HEK293 (cell line): ENCODE results near the gene HSD17B4.
A peak's percentile ranks its signal among the peaks of the same experiment; 100 is the strongest.
"Not testable (repeated sequence)": the region's sequence is repeated elsewhere in the genome, so short reads cannot be mapped to it uniquely, and the experiment has no call there.

Experiments
- CTCF ChIA-PET: fragments of 350-600 bp; formaldehyde crosslinking; extraction: SDS; loops from one replicate; lab custom pipeline; 2021; ENCODE audit warnings: antibody characterized with exemption; lab: Yijun Ruan, JAX
- POLR2A ChIA-PET: fragments of 300-600 bp; formaldehyde crosslinking; extraction: SDS; loops from one replicate; lab custom pipeline; 2020; ENCODE audit warnings: antibody characterized with exemption, inconsistent platforms; lab: Yijun Ruan, JAX
- H3K27ac ChIP-seq: fragments of 200-500 bp; sonication (Bioruptor generic); 2 replicates; pipeline ENCODE4 v1.5.1; 2014; ENCODE audit warnings: low read depth, low read length, control low read depth, inconsistent platforms; ENCODE audit errors: extremely low read depth
- H3K36me3 ChIP-seq, 2 experiments: fragments of 200-500 bp in 1 of 2; sonication (Bioruptor generic) in 1 of 2; 1 replicate in 1 of 2; 2 replicates in 1 of 2; pipeline ENCODE4 v1.5.1; 2014 to 2017; ENCODE audit warnings: inconsistent platforms in 2 of 2, low read length in 2 of 2; ENCODE audit not compliant: control insufficient read depth in 2 of 2, insufficient read depth in 1 of 2
- H3K4me1 ChIP-seq: fragments of 200-500 bp; sonication (Bioruptor generic); 2 replicates; pipeline ENCODE4 v1.5.1; 2014; ENCODE audit warnings: mild to moderate bottlenecking, low read length, inconsistent platforms; ENCODE audit not compliant: control insufficient read depth, insufficient read depth
- H3K4me3 ChIP-seq: 2 replicates; pipeline ENCODE4 v1.5.1; 2011; ENCODE audit warnings: low read depth, mild to moderate bottlenecking, control low read depth, low read length, moderate library complexity
- H3K9me3 ChIP-seq: fragments of 200-500 bp; sonication (Bioruptor generic); 2 replicates; pipeline ENCODE4 v1.5.1; 2014; ENCODE audit warnings: low read depth, low read length, inconsistent platforms; ENCODE audit not compliant: control insufficient read depth, insufficient read depth
- ATF2 ChIP-seq: fragments of 450-650 bp; formaldehyde crosslinking; IDR thresholded peaks from 2 replicates; pipeline ENCODE4 v1.5.1; 2016; ENCODE audit warnings: missing biosample characterization, missing genetic modification characterization, low read depth
- GLI4 ChIP-seq: fragments of 450-650 bp; formaldehyde crosslinking; IDR thresholded peaks from 2 replicates; pipeline ENCODE4 v1.5.1; 2016; ENCODE audit warnings: missing biosample characterization, missing genetic modification characterization
- GLIS1 ChIP-seq: fragments of 450-650 bp; formaldehyde crosslinking; IDR thresholded peaks from 2 replicates; pipeline ENCODE4 v1.5.1; 2016; ENCODE audit warnings: missing biosample characterization, missing genetic modification characterization
- KLF17 ChIP-seq: fragments of 450-650 bp; formaldehyde crosslinking; IDR thresholded peaks from 2 replicates; pipeline ENCODE4 v1.5.1; 2016; ENCODE audit warnings: missing biosample characterization, missing genetic modification characterization
- PRDM1 ChIP-seq: fragments of 450-650 bp; formaldehyde crosslinking; IDR thresholded peaks from 2 replicates; pipeline ENCODE4; 2016; ENCODE audit warnings: missing biosample characterization, missing genetic modification characterization
- SCRT1 ChIP-seq: fragments of 450-650 bp; formaldehyde crosslinking; IDR thresholded peaks from 2 replicates; pipeline ENCODE4 v1.5.1; 2016; ENCODE audit warnings: missing biosample characterization, missing genetic modification characterization, borderline replicate concordance
- SP2 ChIP-seq: fragments of 450-650 bp; formaldehyde crosslinking; IDR thresholded peaks from 2 replicates; pipeline ENCODE4 v1.5.1; 2016; ENCODE audit warnings: missing biosample characterization, missing genetic modification characterization
- ZIC2 ChIP-seq: fragments of 450-650 bp; formaldehyde crosslinking; IDR thresholded peaks from 2 replicates; pipeline ENCODE4 v1.5.1; 2016; ENCODE audit warnings: missing biosample characterization, missing genetic modification characterization
- ZNF146 ChIP-seq: fragments of 450-650 bp; formaldehyde crosslinking; IDR thresholded peaks from 2 replicates; pipeline ENCODE4 v1.5.1; 2016; ENCODE audit warnings: missing biosample characterization, missing genetic modification characterization
- ZNF214 ChIP-seq: fragments of 450-650 bp; formaldehyde crosslinking; IDR thresholded peaks from 2 replicates; pipeline ENCODE4 v1.5.1; 2017; ENCODE audit warnings: missing biosample characterization, mild to moderate bottlenecking, missing genetic modification characterization, borderline replicate concordance
- ZNF514 ChIP-seq: fragments of 450-650 bp; formaldehyde crosslinking; IDR thresholded peaks from 2 replicates; pipeline ENCODE4 v1.5.1; 2016; ENCODE audit warnings: missing biosample characterization, missing genetic modification characterization
- ZNF529 ChIP-seq: fragments of 450-650 bp; formaldehyde crosslinking; IDR thresholded peaks from 2 replicates; pipeline ENCODE4 v1.5.1; 2017; ENCODE audit warnings: missing genetic modification characterization, missing biosample characterization; ENCODE audit not compliant: insufficient replicate concordance
- ZNF549 ChIP-seq: fragments of 450-650 bp; IDR thresholded peaks from 2 replicates; pipeline ENCODE4 v1.5.1; 2018; ENCODE audit warnings: missing biosample characterization, missing genetic modification characterization, mild to moderate bottlenecking, inconsistent platforms, moderate library complexity
- ZNF585B ChIP-seq: fragments of 450-650 bp; formaldehyde crosslinking; IDR thresholded peaks from 2 replicates; pipeline ENCODE4 v1.5.1; 2016; ENCODE audit warnings: missing biosample characterization, missing genetic modification characterization
- ZNF660 ChIP-seq: fragments of 450-650 bp; IDR thresholded peaks from 2 replicates; pipeline ENCODE4 v1.5.1; 2018; ENCODE audit warnings: missing biosample characterization, mild to moderate bottlenecking, missing genetic modification characterization
- ZNF843 ChIP-seq: fragments of 450-650 bp; formaldehyde crosslinking; IDR thresholded peaks from 2 replicates; pipeline ENCODE4 v1.5.1; 2016; ENCODE audit warnings: missing biosample characterization, missing genetic modification characterization
- ZSCAN5A ChIP-seq: fragments of 450-650 bp; formaldehyde crosslinking; IDR thresholded peaks from 2 replicates; pipeline ENCODE4 v1.5.1; 2016; ENCODE audit warnings: missing biosample characterization, missing genetic modification characterization
- TF ChIP-seq, protein P1 (sequence below): fragments of 450-650 bp; formaldehyde crosslinking; IDR thresholded peaks from 2 replicates; pipeline ENCODE4 v1.5.1; 2016; ENCODE audit warnings: missing biosample characterization, missing genetic modification characterization, borderline replicate concordance

The HSD17B4 gene

DNA sequence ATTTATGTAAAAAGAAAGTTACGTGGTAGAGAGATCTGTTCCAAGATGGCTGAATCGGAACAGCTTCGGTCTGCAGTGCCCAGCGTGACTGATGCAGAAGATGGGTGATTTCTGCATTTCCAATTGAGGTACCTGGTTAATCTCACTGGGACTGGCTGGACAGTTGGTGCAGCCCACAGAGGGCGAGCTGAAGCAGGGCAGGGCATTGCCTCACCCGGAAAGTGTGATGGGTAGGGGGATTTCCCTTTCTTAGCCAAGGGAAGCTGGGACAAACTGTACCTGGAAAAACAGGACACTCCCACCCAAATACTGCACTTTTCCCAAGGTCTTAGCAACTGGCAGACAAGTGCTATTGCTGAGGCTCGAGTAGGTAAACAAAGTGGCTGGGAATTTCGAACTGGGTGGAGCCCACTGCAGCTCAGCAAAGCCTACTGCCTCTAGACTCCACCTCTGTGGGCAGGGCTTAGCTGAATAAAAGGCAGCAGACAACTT, 13.1 kb upstream of the HSD17B4 start (continued):
- no peak for TF ChIP-seq GLIS1

GRCh38 chr5:119439632-119440031, 12.7 kb upstream of the HSD17B4 start:
- H3K27ac ChIP-seq, POLR2A ChIA-PET, H3K4me1 ChIP-seq, H3K36me3 ChIP-seq, H3K9me3 ChIP-seq, H3K4me3 ChIP-seq: not testable (repeated sequence)
- CTCF ChIA-PET, result interaction anchor here (0.7 kb wide), 1 partner anchor 172 kb away, joined by 3 read pairs; no protein-coding TSS in a partner anchor

GRCh38 chr5:119444643-119445042, 7.7 kb upstream of the HSD17B4 start:
- POLR2A ChIA-PET, H3K4me3 ChIP-seq, H3K36me3 ChIP-seq, H3K4me1 ChIP-seq, H3K27ac ChIP-seq, H3K9me3 ChIP-seq: not testable (repeated sequence)
- CTCF ChIA-PET, result interaction anchor here (0.7 to 1.6 kb wide), 2 partner anchors 10 to 457 kb away, joined by 3 to 4 read pairs; no protein-coding TSS in a partner anchor
- peak; percentile 51 for TF ChIP-seq ZNF146 (tag by site-specific recombination)

GRCh38 chr5:119445544-119445943, 6.8 kb upstream of the HSD17B4 start:
- TF ChIP-seq GLI4 (tag by site-specific recombination), result no peak
- no peak for TF ChIP-seq ZNF585B (tag by site-specific recombination)
- no peak for TF ChIP-seq KLF17
- no peak for TF ChIP-seq ZNF529
- no peak for TF ChIP-seq ZNF214
- TF ChIP-seq SP2 (tag by site-specific recombination), result no peak
- TF ChIP-seq, all 188 proteins: peak for 0
- Histone ChIP-seq H3K4me3 (no peak overlapping the region), H3K9me3 (no peaks in the 10 kb centered on the region), H3K27ac (no peak overlapping the region), H3K36me3 (no peaks in the 10 kb centered on the region), H3K4me1 (no peaks in the 10 kb centered on the region)
- ChIA-PET POLR2A (no interaction called here), CTCF (no interaction called here)

- no peak overlapping the region for H3K27ac ChIP-seq
- POLR2A ChIA-PET, result no interaction called here
- CTCF ChIA-PET, result interaction anchor here (0.6 to 0.7 kb wide), 2 partner anchors 19 to 591 kb away, joined by 3 to 8 read pairs; no protein-coding TSS in a partner anchor
- no peak for TF ChIP-seq ZNF660 (tag by site-specific recombination)
- TF ChIP-seq ZNF843 (tag by site-specific recombination), result no peak
- TF ChIP-seq, protein P1, sequence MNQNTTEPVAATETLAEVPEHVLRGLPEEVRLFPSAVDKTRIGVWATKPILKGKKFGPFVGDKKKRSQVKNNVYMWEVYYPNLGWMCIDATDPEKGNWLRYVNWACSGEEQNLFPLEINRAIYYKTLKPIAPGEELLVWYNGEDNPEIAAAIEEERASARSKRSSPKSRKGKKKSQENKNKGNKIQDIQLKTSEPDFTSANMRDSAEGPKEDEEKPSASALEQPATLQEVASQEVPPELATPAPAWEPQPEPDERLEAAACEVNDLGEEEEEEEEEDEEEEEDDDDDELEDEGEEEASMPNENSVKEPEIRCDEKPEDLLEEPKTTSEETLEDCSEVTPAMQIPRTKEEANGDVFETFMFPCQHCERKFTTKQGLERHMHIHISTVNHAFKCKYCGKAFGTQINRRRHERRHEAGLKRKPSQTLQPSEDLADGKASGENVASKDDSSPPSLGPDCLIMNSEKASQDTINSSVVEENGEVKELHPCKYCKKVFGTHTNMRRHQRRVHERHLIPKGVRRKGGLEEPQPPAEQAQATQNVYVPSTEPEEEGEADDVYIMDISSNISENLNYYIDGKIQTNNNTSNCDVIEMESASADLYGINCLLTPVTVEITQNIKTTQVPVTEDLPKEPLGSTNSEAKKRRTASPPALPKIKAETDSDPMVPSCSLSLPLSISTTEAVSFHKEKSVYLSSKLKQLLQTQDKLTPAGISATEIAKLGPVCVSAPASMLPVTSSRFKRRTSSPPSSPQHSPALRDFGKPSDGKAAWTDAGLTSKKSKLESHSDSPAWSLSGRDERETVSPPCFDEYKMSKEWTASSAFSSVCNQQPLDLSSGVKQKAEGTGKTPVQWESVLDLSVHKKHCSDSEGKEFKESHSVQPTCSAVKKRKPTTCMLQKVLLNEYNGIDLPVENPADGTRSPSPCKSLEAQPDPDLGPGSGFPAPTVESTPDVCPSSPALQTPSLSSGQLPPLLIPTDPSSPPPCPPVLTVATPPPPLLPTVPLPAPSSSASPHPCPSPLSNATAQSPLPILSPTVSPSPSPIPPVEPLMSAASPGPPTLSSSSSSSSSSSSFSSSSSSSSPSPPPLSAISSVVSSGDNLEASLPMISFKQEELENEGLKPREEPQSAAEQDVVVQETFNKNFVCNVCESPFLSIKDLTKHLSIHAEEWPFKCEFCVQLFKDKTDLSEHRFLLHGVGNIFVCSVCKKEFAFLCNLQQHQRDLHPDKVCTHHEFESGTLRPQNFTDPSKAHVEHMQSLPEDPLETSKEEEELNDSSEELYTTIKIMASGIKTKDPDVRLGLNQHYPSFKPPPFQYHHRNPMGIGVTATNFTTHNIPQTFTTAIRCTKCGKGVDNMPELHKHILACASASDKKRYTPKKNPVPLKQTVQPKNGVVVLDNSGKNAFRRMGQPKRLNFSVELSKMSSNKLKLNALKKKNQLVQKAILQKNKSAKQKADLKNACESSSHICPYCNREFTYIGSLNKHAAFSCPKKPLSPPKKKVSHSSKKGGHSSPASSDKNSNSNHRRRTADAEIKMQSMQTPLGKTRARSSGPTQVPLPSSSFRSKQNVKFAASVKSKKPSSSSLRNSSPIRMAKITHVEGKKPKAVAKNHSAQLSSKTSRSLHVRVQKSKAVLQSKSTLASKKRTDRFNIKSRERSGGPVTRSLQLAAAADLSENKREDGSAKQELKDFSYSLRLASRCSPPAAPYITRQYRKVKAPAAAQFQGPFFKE, result no peak
- no peak for TF ChIP-seq ZNF514 (tag by site-specific recombination)
- TF ChIP-seq PRDM1 (tag by site-specific recombination), result no peak
- TF ChIP-seq ATF2 (tag by site-specific recombination), result no peak
- TF ChIP-seq ZSCAN5A (tag by site-specific recombination), result no peak
- TF ChIP-seq ZNF549, result no peak
- no peak for TF ChIP-seq ZIC2 (tag by site-specific recombination)
- no peak for TF ChIP-seq SCRT1 (tag by site-specific recombination)
These were observed 2.4 kb upstream of the HSD17B4 start for GRCh38 chr5:119449882-119450281.

More at GRCh38 chr5:119449882-119450281, 2.4 kb upstream of the HSD17B4 start:
- H3K9me3 ChIP-seq, result no peaks in the 10 kb centered on the region
- no peak overlapping the region for H3K4me3 ChIP-seq
- no peaks in the 10 kb centered on the region for H3K36me3 ChIP-seq
- no peaks in the 10 kb centered on the region for H3K4me1 ChIP-seq
